Activated CD8-positive, alpha-beta memory T cell treated with anti-CD3 and anti-CD28 coated beads, Interleukin-2, amount 10 ng/mL, durations not matched to agents 7 days and 5 days (primary cell): ENCODE data around the gene SIRT6. TPM values are rescaled to one million over a fixed set of nuclear protein-coding genes. Genes with fewer than 3 reads are reported as not detected.
"Not testable (repeated sequence)": the region's sequence is repeated elsewhere in the genome, so short reads cannot be mapped to it uniquely, and the experiment has no call there.

Source experiments
- ATAC-seq: fragments of 150-1000 bp; cut with Tn5 transposase; one replicate; pipeline ENCODE4 v1.10.0; 2021; ENCODE audit warnings: moderate library complexity
- CTCF ChIA-PET: fragments of 350-600 bp; sonication (Branson Sonifier 250); formaldehyde crosslinking; loops from one replicate; lab custom pipeline; 2021; ENCODE audit warnings: antibody characterized with exemption; lab: Charles Lee
- DNase-seq: peaks from one replicate; pipeline ENCODE4 v3.0.0-alpha.2; 2020
- H3K27ac Mint-ChIP-seq: one replicate; pipeline ENCODE4 v1.8.0; 2021; ENCODE audit warnings: mild to moderate bottlenecking, mixed read lengths
- H3K27me3 Mint-ChIP-seq: one replicate; pipeline ENCODE4 v1.8.0; 2021; ENCODE audit warnings: mixed read lengths
- H3K36me3 Mint-ChIP-seq: one replicate; pipeline ENCODE4 v1.8.0; 2021; ENCODE audit warnings: mild to moderate bottlenecking, mixed read lengths
- H3K4me1 Mint-ChIP-seq: one replicate; pipeline ENCODE4 v1.8.0; 2021; ENCODE audit warnings: mixed read lengths
- H3K4me3 Mint-ChIP-seq: one replicate; pipeline ENCODE4 v1.8.0; 2021; ENCODE audit warnings: mild to moderate bottlenecking, moderate library complexity, mixed read lengths
- H3K9me3 Mint-ChIP-seq: one replicate; pipeline ENCODE4 v1.8.0; 2022; ENCODE audit warnings: low read depth, mixed read lengths
- total RNA-seq, 2 experiments: library from RNA; stranded (reverse); gene quantifications; one replicate each; pipeline ENCODE4 v1.2.3, GENCODE V29; 2021

Gene SIRT6
- total RNA-seq, 2 experiments from 2014 or later, result 37.5 to 37.8 TPM

- ATAC-seq, result no peak
- Mint-ChIP-seq H3K4me3 (peak overlapping the region; percentile 88), H3K4me1 (peaks cover 33% of the 10 kb centered on the region), H3K27me3 (no peaks in the 10 kb centered on the region), H3K9me3 (no peaks in the 10 kb centered on the region), H3K27ac (peak overlapping the region; percentile 57), H3K36me3 (peaks cover 14% of the 10 kb centered on the region)
- peak; percentile 45 for DNase-seq
- CTCF ChIA-PET, result interaction anchor here (1.1 kb wide), 2 partner anchors 41 to 193 kb away, joined by 4 to 5 read pairs; no protein-coding TSS in a partner anchor
Measured at GRCh38 chr19:4181053-4181508, 1.3 kb downstream of the SIRT6 start.

GRCh38 chr19:4178990-4179389, 3.4 kb downstream of the SIRT6 start:
- no peak overlapping the region for H3K27ac Mint-ChIP-seq
- no peaks in the 10 kb centered on the region for H3K9me3 Mint-ChIP-seq
- CTCF ChIA-PET, result no interaction called here
- ATAC-seq (no peak), DNase-seq (no peak)
- H3K4me1 Mint-ChIP-seq, result peaks cover 33% of the 10 kb centered on the region
- no peaks in the 10 kb centered on the region for H3K27me3 Mint-ChIP-seq
- peaks cover 14% of the 10 kb centered on the region for H3K36me3 Mint-ChIP-seq
- H3K4me3 Mint-ChIP-seq, result no peak overlapping the region

GRCh38 chr19:4177146-4177545, 5.2 kb downstream of the SIRT6 start:
- Mint-ChIP-seq H3K36me3 (peaks cover 14% of the 10 kb centered on the region), H3K27me3 (peaks cover 3% of the 10 kb centered on the region), H3K9me3 (no peaks in the 10 kb centered on the region), H3K27ac (no peak overlapping the region), H3K4me1 (peaks cover 25% of the 10 kb centered on the region), H3K4me3 (no peak overlapping the region)
- no peak for ATAC-seq
- CTCF ChIA-PET, result no interaction called here
- no peak for DNase-seq

GRCh38 chr19:4175669-4175931, 6.8 kb downstream of the SIRT6 start:
- H3K4me1 Mint-ChIP-seq, result peaks cover 15% of the 10 kb centered on the region
- peaks cover 14% of the 10 kb centered on the region for H3K36me3 Mint-ChIP-seq
- H3K27me3 Mint-ChIP-seq, result peaks cover 3% of the 10 kb centered on the region
- CTCF ChIA-PET, result interaction anchor here (1.1 kb wide), 1 partner anchor 35 kb away, joined by 3 read pairs; no protein-coding TSS in a partner anchor
- no peaks in the 10 kb centered on the region for H3K9me3 Mint-ChIP-seq
- H3K27ac Mint-ChIP-seq, result no peak overlapping the region
- H3K4me3 Mint-ChIP-seq, result no peak overlapping the region
- no peak for ATAC-seq
- no peak for DNase-seq

- peaks cover 11% of the 10 kb centered on the region for H3K36me3 Mint-ChIP-seq
- peaks cover 10% of the 10 kb centered on the region for H3K4me1 Mint-ChIP-seq
- DNase-seq (no peak), ATAC-seq (no peak)
- peaks cover 3% of the 10 kb centered on the region for H3K27me3 Mint-ChIP-seq
- H3K27ac Mint-ChIP-seq, result no peak overlapping the region
- no peaks in the 10 kb centered on the region for H3K9me3 Mint-ChIP-seq
- CTCF ChIA-PET, result interaction anchor here (1.1 to 1.9 kb wide), 2 partner anchors 35 kb away, joined by 3 to 8 read pairs; no protein-coding TSS in a partner anchor
- H3K4me3 Mint-ChIP-seq, result no peak overlapping the region
Measured at GRCh38 chr19:4174895-4175668, 7.3 kb downstream of the SIRT6 start.

- ATAC-seq (no peak), DNase-seq (no peak)
- Mint-ChIP-seq H3K4me1 (peaks cover 6% of the 10 kb centered on the region), H3K36me3 (peaks cover 7% of the 10 kb centered on the region), H3K27me3 (peaks cover 3% of the 10 kb centered on the region), H3K27ac (no peak overlapping the region), H3K4me3 (no peak overlapping the region), H3K9me3 (no peaks in the 10 kb centered on the region)
- CTCF ChIA-PET, result interaction anchor here (1.9 kb wide), 1 partner anchor 34 kb away, joined by 8 read pairs; no protein-coding TSS in a partner anchor
Measured at GRCh38 chr19:4174213-4174894, 8.0 kb downstream of the SIRT6 start.

GRCh38 chr19:4173479-4174212, 8.7 kb downstream of the SIRT6 start:
- H3K4me3 Mint-ChIP-seq, result no peak overlapping the region

GRCh38 chr19:4172861-4173473, 9.4 kb downstream of the SIRT6 start:
- CTCF ChIA-PET, result interaction anchor here (1.9 kb wide), 1 partner anchor 32 kb away, joined by 8 read pairs; no protein-coding TSS in a partner anchor
- DNase-seq (peak; percentile 75), ATAC-seq (peak; percentile 87)
- H3K4me1 Mint-ChIP-seq, result peaks cover 4% of the 10 kb centered on the region
- H3K27me3 Mint-ChIP-seq, result peaks cover 3% of the 10 kb centered on the region
- peaks cover 3% of the 10 kb centered on the region for H3K36me3 Mint-ChIP-seq
- H3K4me3 Mint-ChIP-seq, result no peak overlapping the region
- no peak overlapping the region for H3K27ac Mint-ChIP-seq
- no peaks in the 10 kb centered on the region for H3K9me3 Mint-ChIP-seq

More at GRCh38 chr19:4173479-4174212, 8.7 kb downstream of the SIRT6 start:
- Mint-ChIP-seq H3K9me3 (no peaks in the 10 kb centered on the region), H3K27me3 (peaks cover 3% of the 10 kb centered on the region), H3K4me1 (peaks cover 4% of the 10 kb centered on the region), H3K36me3 (peaks cover 3% of the 10 kb centered on the region), H3K27ac (no peak overlapping the region)
- no peak for DNase-seq
- CTCF ChIA-PET, result interaction anchor here (1.9 kb wide), 1 partner anchor 33 kb away, joined by 8 read pairs; no protein-coding TSS in a partner anchor
- ATAC-seq, result no peak

GRCh38 chr19:4171676-4172075, 10.7 kb downstream of the SIRT6 start:
- peaks cover 4% of the 10 kb centered on the region for H3K4me1 Mint-ChIP-seq
- H3K36me3 Mint-ChIP-seq, result no peaks in the 10 kb centered on the region
- no peak for DNase-seq
- no peak overlapping the region for H3K27ac Mint-ChIP-seq
- CTCF ChIA-PET, result no interaction called here
- peaks cover 3% of the 10 kb centered on the region for H3K27me3 Mint-ChIP-seq
- H3K4me3 Mint-ChIP-seq, result no peak overlapping the region
- no peaks in the 10 kb centered on the region for H3K9me3 Mint-ChIP-seq
- no peak for ATAC-seq

- CTCF ChIA-PET, result interaction anchor here (1.3 to 1.6 kb wide), 3 partner anchors 10 to 44 kb away, joined by 3 to 4 read pairs (median 3); no protein-coding TSS in a partner anchor
- no peaks in the 10 kb centered on the region for H3K27me3 Mint-ChIP-seq
- DNase-seq (no peak), ATAC-seq (no peak)
- no peak overlapping the region for H3K27ac Mint-ChIP-seq
- no peak overlapping the region for H3K4me3 Mint-ChIP-seq
- H3K9me3 Mint-ChIP-seq, result no peaks in the 10 kb centered on the region
- no peaks in the 10 kb centered on the region for H3K4me1 Mint-ChIP-seq
- H3K36me3 Mint-ChIP-seq, result no peaks in the 10 kb centered on the region
Measured at GRCh38 chr19:4164262-4164661, 18.1 kb downstream of the SIRT6 start.

- CTCF ChIA-PET, result interaction anchor here (2.7 kb wide), 1 partner anchor 21 kb away, joined by 17 read pairs; no protein-coding TSS in a partner anchor
- H3K4me1 Mint-ChIP-seq, result no peaks in the 10 kb centered on the region
- no peak for DNase-seq
- no peaks in the 10 kb centered on the region for H3K27me3 Mint-ChIP-seq
- no peak overlapping the region for H3K27ac Mint-ChIP-seq
- H3K4me3 Mint-ChIP-seq, result no peak overlapping the region
- no peaks in the 10 kb centered on the region for H3K36me3 Mint-ChIP-seq
- H3K9me3 Mint-ChIP-seq, result no peaks in the 10 kb centered on the region
- ATAC-seq, result no peak
Measured at GRCh38 chr19:4161415-4162077, 20.8 kb downstream of the SIRT6 start.

GRCh38 chr19:4157971-4158370, 24.4 kb downstream of the SIRT6 start:
- H3K4me1 Mint-ChIP-seq, H3K9me3 Mint-ChIP-seq, DNase-seq, ATAC-seq, H3K36me3 Mint-ChIP-seq, H3K4me3 Mint-ChIP-seq, H3K27me3 Mint-ChIP-seq, H3K27ac Mint-ChIP-seq: not testable (repeated sequence)
- CTCF ChIA-PET, result interaction anchor here (1.2 to 1.4 kb wide), 2 partner anchors 18 to 109 kb away, joined by 3 to 8 read pairs; no protein-coding TSS in a partner anchor
